Loucy (cell line): ENCODE measurements around the gene SIM2.

ENCODE experiments used
- H2AFZ ChIP-seq: fragments of 200-600 bp; sonication (generic); 2 replicates; pipeline ENCODE4 v1.6.0; 2016; ENCODE audit warnings: antibody characterized with exemption, mild to moderate bottlenecking, low read length, moderate library complexity
- H3F3A ChIP-seq: fragments of 200-600 bp; 2 replicates; pipeline ENCODE4 v1.6.0; 2016; ENCODE audit warnings: antibody characterized with exemption, low read depth, mild to moderate bottlenecking
- H3K27me3 ChIP-seq: fragments of 200-600 bp; sonication (generic); 2 replicates; pipeline ENCODE4 v1.6.1; 2014; ENCODE audit warnings: low read length, mild to moderate bottlenecking; ENCODE audit not compliant: insufficient read depth, poor library complexity, severe bottlenecking
- H3K36me3 ChIP-seq: fragments of 200-600 bp; sonication (generic); 2 replicates; pipeline ENCODE4 v1.6.1; 2016; ENCODE audit warnings: low read length; ENCODE audit not compliant: insufficient read depth
- H3K4me1 ChIP-seq: fragments of 200-600 bp; sonication (generic); 2 replicates; pipeline ENCODE4 v1.5.1; 2014; ENCODE audit warnings: low read length, mild to moderate bottlenecking; ENCODE audit not compliant: insufficient read depth, poor library complexity, severe bottlenecking
- H3K4me2 ChIP-seq: fragments of 200-600 bp; sonication (generic); 2 replicates; pipeline ENCODE4 v1.6.0; 2014; ENCODE audit warnings: antibody characterized with exemption, low read length, low read depth, mild to moderate bottlenecking; ENCODE audit not compliant: poor library complexity, severe bottlenecking
- H3K4me3 ChIP-seq: fragments of 200-600 bp; sonication (generic); 2 replicates; pipeline ENCODE4 v1.5.1; 2014; ENCODE audit warnings: low read length, mild to moderate bottlenecking, mixed read lengths; ENCODE audit not compliant: poor library complexity, severe bottlenecking
- H3K79me2 ChIP-seq: fragments of 200-600 bp; sonication (generic); 2 replicates; pipeline ENCODE4 v1.6.1; 2014; ENCODE audit warnings: low read length; ENCODE audit not compliant: insufficient read depth
- H3K9ac ChIP-seq: fragments of 200-600 bp; sonication (generic); 2 replicates; pipeline ENCODE4 v1.6.0; 2014; ENCODE audit warnings: mild to moderate bottlenecking, low read depth, low read length, moderate library complexity; ENCODE audit not compliant: poor library complexity, severe bottlenecking
- H3K9me2 ChIP-seq: fragments of 200-600 bp; sonication (generic); replicated peaks from 2 replicates; pipeline ENCODE4 v1.6.1; 2016; ENCODE audit warnings: low read depth, low read length, mixed read lengths
- H3K9me3 ChIP-seq: fragments of 200-600 bp; sonication (generic); 2 replicates; pipeline ENCODE4 v1.6.1; 2014; ENCODE audit warnings: mild to moderate bottlenecking, antibody characterized with exemption, low read length, low read depth; ENCODE audit not compliant: insufficient read depth
- H4K20me1 ChIP-seq: fragments of 200-600 bp; sonication (generic); 2 replicates; pipeline ENCODE4 v1.6.0; 2014; ENCODE audit warnings: antibody characterized with exemption, low read length, mild to moderate bottlenecking; ENCODE audit not compliant: insufficient read depth, poor library complexity, severe bottlenecking
- EZH2phosphoT487 ChIP-seq: fragments of 200-600 bp; IDR thresholded peaks from 2 replicates; pipeline ENCODE4 v1.6.1; 2018; ENCODE audit warnings: antibody characterized with exemption, mild to moderate bottlenecking, moderate library complexity, borderline replicate concordance
- TF ChIP-seq, protein P1 (sequence below): fragments of 200-600 bp; sonication (generic); conservative IDR thresholded peaks from 2 replicates; pipeline ENCODE4 v1.5.1; 2014; ENCODE audit warnings: mild to moderate bottlenecking, antibody characterized with exemption, low read length

The SIM2 gene

DNA sequence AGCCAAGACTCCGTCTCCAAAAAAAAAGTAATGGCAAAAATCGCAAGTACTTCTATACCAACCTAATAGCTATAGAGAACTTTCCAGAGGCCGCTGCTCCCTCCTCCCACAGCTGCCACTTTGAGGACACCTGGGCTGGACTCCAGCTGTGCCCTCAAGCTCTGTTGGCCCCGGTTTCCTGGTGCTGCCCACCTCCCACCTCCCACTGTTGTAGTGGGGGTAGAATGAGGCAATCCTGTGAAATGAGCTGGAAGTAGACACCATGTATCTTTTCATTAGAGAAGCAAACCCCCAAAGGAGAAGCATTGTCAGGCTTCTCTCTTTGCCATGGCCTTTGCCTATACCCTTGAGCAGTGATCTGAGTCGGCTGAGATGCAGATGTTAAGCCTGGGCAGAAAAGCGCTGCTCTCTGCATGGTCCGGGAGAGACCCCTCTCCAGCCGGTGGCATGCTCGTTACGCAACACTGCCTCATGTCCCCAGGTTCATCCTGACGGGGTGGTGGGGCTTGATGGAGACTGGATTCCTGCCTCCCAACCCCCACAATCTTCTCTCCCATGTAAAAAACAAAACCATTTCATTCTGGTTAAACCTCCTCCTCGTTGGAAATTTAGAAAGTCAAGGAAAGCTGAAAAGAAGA is 39.7 kb downstream of the SIM2 start:
- Histone ChIP-seq H3K4me1 (no peaks in the 10 kb centered on the region), H3K36me3 (no peaks in the 10 kb centered on the region), H3K4me2 (no peak overlapping the region), H2AFZ (no peak overlapping the region), H3K27me3 (no peaks in the 10 kb centered on the region), H3F3A (no peaks in the 10 kb centered on the region), H4K20me1 (no peaks in the 10 kb centered on the region), H3K9ac (no peak overlapping the region), H3K4me3 (no peak overlapping the region), H3K79me2 (no peaks in the 10 kb centered on the region), H3K9me2 (no peaks in the 10 kb centered on the region), H3K9me3 (no peaks in the 10 kb centered on the region)
- no peak for TF ChIP-seq EZH2phosphoT487
- TF ChIP-seq, protein P1, sequence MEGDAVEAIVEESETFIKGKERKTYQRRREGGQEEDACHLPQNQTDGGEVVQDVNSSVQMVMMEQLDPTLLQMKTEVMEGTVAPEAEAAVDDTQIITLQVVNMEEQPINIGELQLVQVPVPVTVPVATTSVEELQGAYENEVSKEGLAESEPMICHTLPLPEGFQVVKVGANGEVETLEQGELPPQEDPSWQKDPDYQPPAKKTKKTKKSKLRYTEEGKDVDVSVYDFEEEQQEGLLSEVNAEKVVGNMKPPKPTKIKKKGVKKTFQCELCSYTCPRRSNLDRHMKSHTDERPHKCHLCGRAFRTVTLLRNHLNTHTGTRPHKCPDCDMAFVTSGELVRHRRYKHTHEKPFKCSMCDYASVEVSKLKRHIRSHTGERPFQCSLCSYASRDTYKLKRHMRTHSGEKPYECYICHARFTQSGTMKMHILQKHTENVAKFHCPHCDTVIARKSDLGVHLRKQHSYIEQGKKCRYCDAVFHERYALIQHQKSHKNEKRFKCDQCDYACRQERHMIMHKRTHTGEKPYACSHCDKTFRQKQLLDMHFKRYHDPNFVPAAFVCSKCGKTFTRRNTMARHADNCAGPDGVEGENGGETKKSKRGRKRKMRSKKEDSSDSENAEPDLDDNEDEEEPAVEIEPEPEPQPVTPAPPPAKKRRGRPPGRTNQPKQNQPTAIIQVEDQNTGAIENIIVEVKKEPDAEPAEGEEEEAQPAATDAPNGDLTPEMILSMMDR: no peak

DNA sequence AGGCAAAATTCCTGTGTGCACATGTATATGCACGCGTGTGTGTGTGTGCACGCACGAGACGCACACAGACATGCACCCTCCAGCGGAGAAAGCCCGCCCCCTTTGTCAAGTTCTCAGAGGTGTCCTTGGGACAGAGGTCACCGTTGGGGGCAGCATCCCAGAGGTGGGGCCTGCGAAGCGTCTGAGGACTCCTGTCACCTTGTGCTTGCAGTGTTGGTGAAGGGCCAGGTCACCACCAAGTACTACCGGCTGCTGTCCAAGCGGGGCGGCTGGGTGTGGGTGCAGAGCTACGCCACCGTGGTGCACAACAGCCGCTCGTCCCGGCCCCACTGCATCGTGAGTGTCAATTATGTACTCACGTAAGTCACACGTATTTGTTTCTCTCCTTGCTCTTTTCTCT is 42.6 kb downstream of the SIM2 start:
- H3K27me3 ChIP-seq: no peaks in the 10 kb centered on the region
- no peaks in the 10 kb centered on the region for H3K79me2 ChIP-seq
- no peaks in the 10 kb centered on the region for H3K36me3 ChIP-seq
- H3K4me1 ChIP-seq: no peaks in the 10 kb centered on the region
- no peaks in the 10 kb centered on the region for H3K9me2 ChIP-seq
- no peak overlapping the region for H3K4me3 ChIP-seq
- TF ChIP-seq EZH2phosphoT487: no peak
- TF ChIP-seq, protein P1: no peak
- no peaks in the 10 kb centered on the region for H3F3A ChIP-seq
- H3K9me3 ChIP-seq: no peaks in the 10 kb centered on the region
- no peaks in the 10 kb centered on the region for H4K20me1 ChIP-seq
- no peak overlapping the region for H3K9ac ChIP-seq
- no peak overlapping the region for H2AFZ ChIP-seq
- no peak overlapping the region for H3K4me2 ChIP-seq

DNA sequence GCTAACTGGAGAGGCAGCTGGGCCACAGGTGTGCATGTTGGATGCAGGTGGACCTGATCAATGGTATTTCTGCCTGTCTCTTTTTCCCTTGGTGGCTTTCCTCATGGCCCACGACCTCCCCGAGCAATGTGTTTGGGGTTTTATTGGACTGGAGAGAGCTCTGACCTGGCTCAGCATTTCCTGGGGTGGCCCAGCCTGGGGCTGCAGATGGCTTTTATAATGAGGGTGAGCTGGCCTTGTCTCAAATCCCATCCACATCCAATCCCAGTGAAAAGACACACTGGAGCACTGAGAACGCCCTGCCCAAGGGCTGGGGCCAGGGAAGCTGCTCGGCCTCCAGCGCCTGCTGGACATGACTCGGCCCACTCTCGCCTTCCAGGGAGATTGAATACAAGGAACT is 44.1 kb downstream of the SIM2 start:
- TF ChIP-seq EZH2phosphoT487: no peak
- TF ChIP-seq, protein P1: no peak
- Histone ChIP-seq H3K27me3 (no peaks in the 10 kb centered on the region), H3K36me3 (no peaks in the 10 kb centered on the region)

More for the DNA sequence above, 44.1 kb downstream of the SIM2 start:
- no peak overlapping the region for H3K9ac ChIP-seq
- no peaks in the 10 kb centered on the region for H3F3A ChIP-seq
- H3K9me3 ChIP-seq: no peaks in the 10 kb centered on the region
- H3K79me2 ChIP-seq: no peaks in the 10 kb centered on the region
- no peaks in the 10 kb centered on the region for H3K4me1 ChIP-seq
- no peak overlapping the region for H3K4me2 ChIP-seq
- no peak overlapping the region for H2AFZ ChIP-seq
- H4K20me1 ChIP-seq: no peaks in the 10 kb centered on the region
- H3K9me2 ChIP-seq: no peaks in the 10 kb centered on the region
- H3K4me3 ChIP-seq: no peak overlapping the region
